ENCODE data around the gene PHEX. TPM values are rescaled to one million over a fixed set of nuclear protein-coding genes. Genes with fewer than 3 reads are reported as not detected.

The PHEX gene
- total and polyA plus RNA-seq, 2 experiments from 2014 or later, result 0.05 to 0.21 TPM

DNA sequence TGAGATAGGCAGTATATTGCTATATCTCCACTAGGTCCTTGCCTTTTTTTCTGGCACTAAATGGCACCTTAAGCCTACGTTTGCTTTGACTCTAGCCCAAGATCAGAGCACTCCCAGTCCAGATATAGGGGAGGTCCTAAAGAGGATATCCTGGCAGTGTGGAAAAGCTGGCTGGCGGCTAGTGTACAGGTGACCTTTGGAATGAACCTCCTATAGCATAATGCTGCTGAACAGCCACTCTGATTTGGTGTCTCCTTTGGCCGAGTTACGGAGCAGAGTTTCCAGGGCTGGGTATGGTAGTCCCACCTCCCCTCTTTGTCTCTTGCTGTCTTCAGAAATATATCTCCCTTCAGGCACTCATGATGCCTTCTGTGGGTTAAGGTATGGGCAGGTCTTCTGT, 53.9 kb downstream of the PHEX start (continued):
- TF ChIP-seq, protein P1, sequence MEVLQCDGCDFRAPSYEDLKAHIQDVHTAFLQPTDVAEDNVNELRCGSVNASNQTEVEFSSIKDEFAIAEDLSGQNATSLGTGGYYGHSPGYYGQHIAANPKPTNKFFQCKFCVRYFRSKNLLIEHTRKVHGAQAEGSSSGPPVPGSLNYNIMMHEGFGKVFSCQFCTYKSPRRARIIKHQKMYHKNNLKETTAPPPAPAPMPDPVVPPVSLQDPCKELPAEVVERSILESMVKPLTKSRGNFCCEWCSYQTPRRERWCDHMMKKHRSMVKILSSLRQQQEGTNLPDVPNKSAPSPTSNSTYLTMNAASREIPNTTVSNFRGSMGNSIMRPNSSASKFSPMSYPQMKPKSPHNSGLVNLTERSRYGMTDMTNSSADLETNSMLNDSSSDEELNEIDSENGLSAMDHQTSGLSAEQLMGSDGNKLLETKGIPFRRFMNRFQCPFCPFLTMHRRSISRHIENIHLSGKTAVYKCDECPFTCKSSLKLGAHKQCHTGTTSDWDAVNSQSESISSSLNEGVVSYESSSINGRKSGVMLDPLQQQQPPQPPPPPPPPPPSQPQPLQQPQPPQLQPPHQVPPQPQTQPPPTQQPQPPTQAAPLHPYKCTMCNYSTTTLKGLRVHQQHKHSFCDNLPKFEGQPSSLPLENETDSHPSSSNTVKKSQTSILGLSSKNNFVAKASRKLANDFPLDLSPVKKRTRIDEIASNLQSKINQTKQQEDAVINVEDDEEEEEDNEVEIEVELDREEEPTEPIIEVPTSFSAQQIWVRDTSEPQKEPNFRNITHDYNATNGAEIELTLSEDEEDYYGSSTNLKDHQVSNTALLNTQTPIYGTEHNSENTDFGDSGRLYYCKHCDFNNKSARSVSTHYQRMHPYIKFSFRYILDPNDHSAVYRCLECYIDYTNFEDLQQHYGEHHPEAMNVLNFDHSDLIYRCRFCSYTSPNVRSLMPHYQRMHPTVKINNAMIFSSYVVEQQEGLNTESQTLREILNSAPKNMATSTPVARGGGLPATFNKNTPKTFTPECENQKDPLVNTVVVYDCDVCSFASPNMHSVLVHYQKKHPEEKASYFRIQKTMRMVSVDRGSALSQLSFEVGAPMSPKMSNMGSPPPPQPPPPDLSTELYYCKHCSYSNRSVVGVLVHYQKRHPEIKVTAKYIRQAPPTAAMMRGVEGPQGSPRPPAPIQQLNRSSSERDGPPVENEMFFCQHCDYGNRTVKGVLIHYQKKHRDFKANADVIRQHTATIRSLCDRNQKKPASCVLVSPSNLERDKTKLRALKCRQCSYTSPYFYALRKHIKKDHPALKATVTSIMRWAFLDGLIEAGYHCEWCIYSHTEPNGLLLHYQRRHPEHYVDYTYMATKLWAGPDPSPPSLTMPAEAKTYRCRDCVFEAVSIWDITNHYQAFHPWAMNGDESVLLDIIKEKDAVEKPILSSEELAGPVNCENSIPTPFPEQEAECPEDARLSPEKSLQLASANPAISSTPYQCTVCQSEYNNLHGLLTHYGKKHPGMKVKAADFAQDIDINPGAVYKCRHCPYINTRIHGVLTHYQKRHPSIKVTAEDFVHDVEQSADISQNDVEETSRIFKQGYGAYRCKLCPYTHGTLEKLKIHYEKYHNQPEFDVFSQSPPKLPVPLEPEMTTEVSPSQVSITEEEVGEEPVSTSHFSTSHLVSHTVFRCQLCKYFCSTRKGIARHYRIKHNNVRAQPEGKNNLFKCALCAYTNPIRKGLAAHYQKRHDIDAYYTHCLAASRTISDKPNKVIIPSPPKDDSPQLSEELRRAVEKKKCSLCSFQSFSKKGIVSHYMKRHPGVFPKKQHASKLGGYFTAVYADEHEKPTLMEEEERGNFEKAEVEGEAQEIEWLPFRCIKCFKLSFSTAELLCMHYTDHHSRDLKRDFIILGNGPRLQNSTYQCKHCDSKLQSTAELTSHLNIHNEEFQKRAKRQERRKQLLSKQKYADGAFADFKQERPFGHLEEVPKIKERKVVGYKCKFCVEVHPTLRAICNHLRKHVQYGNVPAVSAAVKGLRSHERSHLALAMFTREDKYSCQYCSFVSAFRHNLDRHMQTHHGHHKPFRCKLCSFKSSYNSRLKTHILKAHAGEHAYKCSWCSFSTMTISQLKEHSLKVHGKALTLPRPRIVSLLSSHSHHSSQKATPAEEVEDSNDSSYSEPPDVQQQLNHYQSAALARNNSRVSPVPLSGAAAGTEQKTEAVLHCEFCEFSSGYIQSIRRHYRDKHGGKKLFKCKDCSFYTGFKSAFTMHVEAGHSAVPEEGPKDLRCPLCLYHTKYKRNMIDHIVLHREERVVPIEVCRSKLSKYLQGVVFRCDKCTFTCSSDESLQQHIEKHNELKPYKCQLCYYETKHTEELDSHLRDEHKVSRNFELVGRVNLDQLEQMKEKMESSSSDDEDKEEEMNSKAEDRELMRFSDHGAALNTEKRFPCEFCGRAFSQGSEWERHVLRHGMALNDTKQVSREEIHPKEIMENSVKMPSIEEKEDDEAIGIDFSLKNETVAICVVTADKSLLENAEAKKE (CRISPR knock-in tag; IDR thresholded peaks at IDR 0.05), result no peak

DNA sequence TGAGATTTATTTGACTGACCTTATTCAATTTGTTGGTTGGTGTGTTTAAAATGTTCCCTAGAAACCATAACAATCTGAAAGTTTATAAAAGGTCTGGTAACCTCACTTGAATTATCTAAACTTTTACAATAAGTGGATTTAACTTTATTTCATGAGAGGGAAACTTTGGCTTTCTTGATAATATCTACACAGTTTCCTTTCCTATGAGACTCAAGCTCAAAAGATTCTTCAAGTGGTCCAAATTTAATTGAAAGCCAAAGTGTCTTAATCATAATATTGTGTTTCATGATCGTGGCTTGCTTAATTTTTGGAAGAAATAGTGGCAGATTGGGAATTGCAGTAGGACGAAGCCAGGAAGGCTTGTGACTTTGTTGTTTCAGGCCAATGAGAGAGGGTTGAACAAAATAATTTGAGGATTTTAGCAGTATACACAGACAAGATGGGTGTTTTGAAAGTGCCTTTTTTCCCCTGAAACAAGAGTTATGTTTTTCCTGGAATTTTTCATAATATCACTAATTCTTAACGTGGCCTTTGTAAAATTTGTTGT, 55.0 kb downstream of the PHEX start:
- no peak for ATAC-seq
- no peaks in the 10 kb centered on the region for H4K20me1 ChIP-seq (replicated peaks; ENCODE audit: insufficient read depth)
- H3K9me2 ChIP-seq (ENCODE audit: insufficient read depth), result no peaks in the 10 kb centered on the region

More for the DNA sequence above, 55.0 kb downstream of the PHEX start:
- DNase-seq (ENCODE audit: low spot score), result no peak
- Mint-ChIP-seq H3K27ac (no peak overlapping the region), H3K4me3 (no peak overlapping the region), H3K27me3 (ENCODE audit: insufficient read depth, low read depth, poor library complexity) (no peaks in the 10 kb centered on the region), H3K9me3 (no peaks in the 10 kb centered on the region), H3K4me1 (no peaks in the 10 kb centered on the region), H3K36me3 (ENCODE audit: low read depth) (no peaks in the 10 kb centered on the region)
- H2AFZ ChIP-seq, result no peak overlapping the region
- H3K27ac ChIP-seq (ENCODE audit: low read depth), result no peak overlapping the region
- no peaks in the 10 kb centered on the region for H3K27me3 ChIP-seq (ENCODE audit: insufficient read depth)
- no peaks in the 10 kb centered on the region for H3K79me2 ChIP-seq (replicated peaks; ENCODE audit: insufficient read depth)
- H3K4me3 ChIP-seq, result no peak overlapping the region
- TF ChIP-seq, protein P2, sequence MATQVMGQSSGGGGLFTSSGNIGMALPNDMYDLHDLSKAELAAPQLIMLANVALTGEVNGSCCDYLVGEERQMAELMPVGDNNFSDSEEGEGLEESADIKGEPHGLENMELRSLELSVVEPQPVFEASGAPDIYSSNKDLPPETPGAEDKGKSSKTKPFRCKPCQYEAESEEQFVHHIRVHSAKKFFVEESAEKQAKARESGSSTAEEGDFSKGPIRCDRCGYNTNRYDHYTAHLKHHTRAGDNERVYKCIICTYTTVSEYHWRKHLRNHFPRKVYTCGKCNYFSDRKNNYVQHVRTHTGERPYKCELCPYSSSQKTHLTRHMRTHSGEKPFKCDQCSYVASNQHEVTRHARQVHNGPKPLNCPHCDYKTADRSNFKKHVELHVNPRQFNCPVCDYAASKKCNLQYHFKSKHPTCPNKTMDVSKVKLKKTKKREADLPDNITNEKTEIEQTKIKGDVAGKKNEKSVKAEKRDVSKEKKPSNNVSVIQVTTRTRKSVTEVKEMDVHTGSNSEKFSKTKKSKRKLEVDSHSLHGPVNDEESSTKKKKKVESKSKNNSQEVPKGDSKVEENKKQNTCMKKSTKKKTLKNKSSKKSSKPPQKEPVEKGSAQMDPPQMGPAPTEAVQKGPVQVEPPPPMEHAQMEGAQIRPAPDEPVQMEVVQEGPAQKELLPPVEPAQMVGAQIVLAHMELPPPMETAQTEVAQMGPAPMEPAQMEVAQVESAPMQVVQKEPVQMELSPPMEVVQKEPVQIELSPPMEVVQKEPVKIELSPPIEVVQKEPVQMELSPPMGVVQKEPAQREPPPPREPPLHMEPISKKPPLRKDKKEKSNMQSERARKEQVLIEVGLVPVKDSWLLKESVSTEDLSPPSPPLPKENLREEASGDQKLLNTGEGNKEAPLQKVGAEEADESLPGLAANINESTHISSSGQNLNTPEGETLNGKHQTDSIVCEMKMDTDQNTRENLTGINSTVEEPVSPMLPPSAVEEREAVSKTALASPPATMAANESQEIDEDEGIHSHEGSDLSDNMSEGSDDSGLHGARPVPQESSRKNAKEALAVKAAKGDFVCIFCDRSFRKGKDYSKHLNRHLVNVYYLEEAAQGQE (IDR thresholded peaks at IDR 0.05; ENCODE audit: unreplicated experiment), result no peak
- TF ChIP-seq STAT1 (IDR thresholded peaks at IDR 0.05; ENCODE audit: unreplicated experiment), result no peak
- TF ChIP-seq, protein P3, sequence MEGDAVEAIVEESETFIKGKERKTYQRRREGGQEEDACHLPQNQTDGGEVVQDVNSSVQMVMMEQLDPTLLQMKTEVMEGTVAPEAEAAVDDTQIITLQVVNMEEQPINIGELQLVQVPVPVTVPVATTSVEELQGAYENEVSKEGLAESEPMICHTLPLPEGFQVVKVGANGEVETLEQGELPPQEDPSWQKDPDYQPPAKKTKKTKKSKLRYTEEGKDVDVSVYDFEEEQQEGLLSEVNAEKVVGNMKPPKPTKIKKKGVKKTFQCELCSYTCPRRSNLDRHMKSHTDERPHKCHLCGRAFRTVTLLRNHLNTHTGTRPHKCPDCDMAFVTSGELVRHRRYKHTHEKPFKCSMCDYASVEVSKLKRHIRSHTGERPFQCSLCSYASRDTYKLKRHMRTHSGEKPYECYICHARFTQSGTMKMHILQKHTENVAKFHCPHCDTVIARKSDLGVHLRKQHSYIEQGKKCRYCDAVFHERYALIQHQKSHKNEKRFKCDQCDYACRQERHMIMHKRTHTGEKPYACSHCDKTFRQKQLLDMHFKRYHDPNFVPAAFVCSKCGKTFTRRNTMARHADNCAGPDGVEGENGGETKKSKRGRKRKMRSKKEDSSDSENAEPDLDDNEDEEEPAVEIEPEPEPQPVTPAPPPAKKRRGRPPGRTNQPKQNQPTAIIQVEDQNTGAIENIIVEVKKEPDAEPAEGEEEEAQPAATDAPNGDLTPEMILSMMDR (conservative IDR thresholded peaks at IDR 0.05; ENCODE audit: low read depth in 2 of 2), result no peak
- no peak for TF ChIP-seq EZH2 (IDR thresholded peaks at IDR 0.05; ENCODE audit: low read depth, unreplicated experiment)
- TF ChIP-seq ZNF331 (CRISPR knock-in tag; IDR thresholded peaks at IDR 0.05; ENCODE audit: low read depth), result no peak
- H3K36me3 ChIP-seq (ENCODE audit: insufficient read depth), result no peaks in the 10 kb centered on the region
- no peaks in the 10 kb centered on the region for H3F3A ChIP-seq (replicated peaks; ENCODE audit: low read depth)
- no peak overlapping the region for H3K4me2 ChIP-seq
- no peaks in the 10 kb centered on the region for H3K4me1 ChIP-seq (ENCODE audit: insufficient read depth)
